Activated CD4-positive, alpha-beta T cell treated with anti-CD3 and anti-CD28 coated beads, Interleukin-2, amount 50 U/mL, for 16 hours (primary cell): ENCODE data around the gene DTX4.

Experiments used
- DNase-seq: peaks from one replicate; pipeline ENCODE4 v3.0.0-alpha.2; 2020

The DTX4 gene

GRCh38 chr11:59222464-59223060, 50.6 kb downstream of the DTX4 start:
- no peak for DNase-seq

GRCh38 chr11:59223177-59223576, 51.2 kb downstream of the DTX4 start:
- no peak for DNase-seq

GRCh38 chr11:59223611-59224010, 51.7 kb downstream of the DTX4 start:
- DNase-seq: no peak

- DNase-seq: no peak
These were observed 52.5 kb downstream of the DTX4 start for GRCh38 chr11:59224351-59224928.

GRCh38 chr11:59225017-59225416, 53.1 kb downstream of the DTX4 start:
- no peak for DNase-seq

- DNase-seq: no peak
These were observed 54.5 kb downstream of the DTX4 start for GRCh38 chr11:59226396-59226795.

- no peak for DNase-seq
These were observed 68.4 kb downstream of the DTX4 start for GRCh38 chr11:59240322-59240721.

- no peak for DNase-seq
These were observed 71.7 kb downstream of the DTX4 start for GRCh38 chr11:59243633-59244032.

- no peak for DNase-seq
These were observed 75.7 kb downstream of the DTX4 start for GRCh38 chr11:59247531-59248227.

- DNase-seq: no peak
These were observed 77.6 kb downstream of the DTX4 start for GRCh38 chr11:59249535-59249934.

- DNase-seq: no peak
These were observed 81.1 kb downstream of the DTX4 start for GRCh38 chr11:59253001-59253400.

- DNase-seq: no peak
These were observed 82.4 kb downstream of the DTX4 start for GRCh38 chr11:59254286-59254685.

- DNase-seq: no peak
These were observed 83.3 kb downstream of the DTX4 start for GRCh38 chr11:59255281-59255680.
